Measurements from ENCODE around the gene IGFLR1.
A peak's percentile ranks its signal among the peaks of the same experiment; 100 is the strongest.

Gene IGFLR1

DNA sequence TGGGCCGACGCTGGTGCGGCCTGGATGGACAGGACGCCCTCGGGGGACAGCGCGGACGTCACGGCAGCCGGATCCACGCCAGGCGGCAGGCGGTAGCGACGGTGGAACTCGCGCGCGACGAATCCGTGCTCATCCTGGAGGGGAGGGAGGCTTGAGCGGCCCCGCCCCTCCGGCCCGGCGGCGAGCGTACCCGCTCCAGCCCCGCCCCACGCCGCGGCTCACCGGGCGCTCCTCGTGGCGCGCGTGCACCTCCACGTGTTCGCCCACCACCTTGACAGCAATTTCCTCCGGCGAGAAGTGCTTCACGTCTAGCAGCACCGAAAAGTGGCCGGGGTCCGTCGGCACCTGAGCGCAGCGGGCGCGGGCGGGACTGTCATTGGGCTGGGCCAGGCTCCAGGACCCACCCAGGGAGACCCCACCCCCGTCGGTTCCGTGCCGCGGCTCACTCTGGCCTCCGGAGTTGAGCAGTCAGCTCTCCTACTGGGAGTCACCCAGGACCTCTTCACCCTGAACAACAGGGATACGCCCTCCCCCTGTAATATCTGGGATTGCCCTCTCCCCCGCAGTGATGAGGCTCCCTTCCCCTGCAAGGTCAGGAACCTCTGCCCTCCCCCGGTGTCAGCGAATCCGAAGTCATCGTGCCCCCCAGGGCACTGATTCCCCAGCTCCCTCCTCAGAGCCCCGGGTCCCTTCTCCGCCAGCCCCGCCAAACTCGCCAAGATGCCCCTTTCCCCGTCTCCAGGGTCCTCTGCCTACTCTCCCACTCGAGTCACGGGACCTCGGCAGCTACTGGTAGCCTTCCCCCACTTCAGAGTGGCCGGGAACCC lies 13.5 kb upstream of the IGFLR1 start:
- peak in 1 of 2 donors; percentile 50 for DNase-seq (ENCODE audit: low read depth in 1 of 2, low spot score in 1 of 2)

DNA sequence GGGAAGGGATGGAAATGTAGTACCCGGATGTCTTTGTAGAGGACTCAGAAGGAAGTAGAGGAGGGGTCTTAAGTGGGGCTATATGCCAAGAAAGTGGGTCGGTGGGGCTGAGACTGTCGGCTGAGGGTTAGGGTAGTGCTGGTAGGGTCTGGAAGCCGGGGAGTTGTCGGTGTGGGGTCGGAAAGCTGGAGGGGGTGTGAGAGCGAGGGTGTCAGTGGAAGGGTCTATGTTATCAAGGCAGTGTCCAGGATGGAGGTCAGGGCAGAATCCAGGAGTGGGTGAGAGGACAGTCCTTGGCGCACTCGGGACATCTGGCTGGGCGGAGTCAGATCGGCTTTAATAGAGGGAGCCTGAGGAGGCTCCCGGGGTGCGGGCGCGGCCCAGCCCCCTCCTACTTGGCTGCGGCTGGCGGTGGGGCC lies 12.9 kb upstream of the IGFLR1 start:
- no peak for DNase-seq (ENCODE audit: low read depth in 1 of 2, low spot score in 1 of 2)

DNA sequence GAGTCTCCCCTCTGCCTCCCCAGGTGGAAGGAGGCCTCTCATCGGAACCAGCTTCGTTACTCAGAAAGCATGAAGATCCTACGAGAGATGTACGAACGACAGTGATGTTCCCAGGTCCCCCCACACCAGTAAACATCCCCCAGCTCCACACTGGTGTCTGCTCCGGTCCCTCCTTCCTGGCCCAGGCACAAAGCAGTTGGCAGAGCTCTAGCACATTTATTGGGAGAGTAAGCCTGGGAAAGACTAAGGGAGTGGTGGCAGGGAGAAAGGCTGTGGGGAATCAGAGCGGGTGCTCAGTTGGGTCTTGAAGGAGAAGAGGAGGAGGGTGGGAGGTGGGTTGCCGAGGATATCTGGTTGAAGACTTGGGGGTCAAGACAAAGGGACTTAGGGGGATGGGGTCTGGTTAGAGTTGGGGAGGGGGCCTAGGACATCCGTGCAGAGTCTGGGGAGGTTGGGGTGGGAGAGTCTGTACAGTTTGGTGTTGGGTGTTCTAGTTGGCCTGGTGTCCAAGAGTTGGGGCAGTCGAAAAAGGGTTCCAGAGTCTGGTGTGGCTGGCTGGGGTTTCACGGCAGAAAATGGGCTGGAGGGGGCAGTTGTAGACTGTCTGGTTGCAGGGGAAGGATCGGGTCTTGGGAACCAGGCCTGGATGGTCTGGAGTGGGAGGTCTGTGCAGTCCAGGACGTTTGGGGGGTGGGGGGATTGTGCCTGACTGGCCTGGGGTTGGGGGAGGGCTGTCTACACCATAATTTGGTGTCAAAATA lies 12.3 kb upstream of the IGFLR1 start:
- no peak for DNase-seq (ENCODE audit: low read depth in 1 of 2, low spot score in 1 of 2)

DNA sequence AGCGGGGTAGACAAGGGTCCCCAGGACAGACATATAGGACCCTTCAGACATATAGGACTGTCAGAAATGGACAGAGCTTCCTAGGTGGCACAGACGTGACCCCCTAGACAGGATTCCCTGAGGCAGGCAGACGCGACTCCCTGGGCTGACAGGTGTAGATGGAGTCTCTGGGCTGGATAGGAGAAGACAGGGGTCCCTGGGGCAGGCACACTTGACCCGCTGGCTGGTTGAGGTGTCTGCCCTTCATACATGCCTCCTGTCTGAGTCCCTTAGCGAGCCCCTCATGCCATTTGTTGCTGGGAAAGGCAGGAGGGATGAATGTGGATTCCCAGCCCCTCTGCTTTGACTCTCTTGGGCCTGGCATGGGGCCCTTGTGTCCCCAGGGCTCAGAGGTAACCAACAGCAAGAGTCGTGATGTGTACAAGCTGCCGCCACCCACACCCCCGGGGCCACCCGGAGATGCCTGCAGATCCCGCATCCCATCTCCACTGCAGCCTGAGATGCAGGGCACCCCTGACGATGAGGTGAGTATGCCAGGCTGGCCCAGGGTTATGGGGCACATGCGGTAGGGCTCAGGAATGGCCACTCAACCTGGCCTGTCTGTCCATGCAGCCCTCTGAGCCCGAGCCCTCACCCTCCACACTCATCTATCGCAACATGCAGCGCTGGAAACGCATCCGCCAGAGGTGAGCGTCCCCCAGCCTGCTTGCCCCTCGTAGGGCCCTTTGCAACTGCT lies 11.6 kb upstream of the IGFLR1 start:
- DNase-seq (ENCODE audit: low read depth in 1 of 2, low spot score in 1 of 2), result no peak

DNA sequence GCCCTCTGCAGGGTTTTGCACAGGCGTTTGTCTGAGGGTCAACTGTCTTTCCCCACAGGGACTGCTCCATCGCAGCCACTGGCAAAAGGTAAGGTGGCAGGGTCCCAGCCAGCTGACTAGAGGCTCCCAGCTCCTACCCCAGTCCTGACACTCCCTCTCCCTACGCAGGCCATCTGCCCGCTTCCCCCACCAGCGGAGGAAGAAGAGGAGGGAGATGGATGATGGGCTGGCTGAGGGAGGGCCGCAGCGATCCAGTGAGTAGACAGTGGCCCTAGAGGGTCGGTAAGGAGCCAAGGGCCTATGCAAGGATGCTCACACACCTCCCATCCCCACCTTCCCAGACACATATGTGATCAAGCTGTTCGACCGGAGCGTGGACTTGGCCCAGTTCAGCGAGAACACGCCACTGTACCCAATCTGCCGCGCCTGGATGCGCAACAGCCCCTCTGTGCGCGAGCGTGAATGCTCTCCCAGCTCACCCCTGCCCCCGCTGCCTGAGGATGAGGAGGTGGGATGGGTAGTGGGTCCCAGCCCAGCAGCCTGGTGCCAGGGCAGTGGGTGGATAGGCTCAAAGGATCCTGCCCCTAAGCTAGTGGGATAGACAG lies 10.6 kb upstream of the IGFLR1 start:
- DNase-seq (ENCODE audit: low read depth in 1 of 2, low spot score in 1 of 2), result no peak

DNA sequence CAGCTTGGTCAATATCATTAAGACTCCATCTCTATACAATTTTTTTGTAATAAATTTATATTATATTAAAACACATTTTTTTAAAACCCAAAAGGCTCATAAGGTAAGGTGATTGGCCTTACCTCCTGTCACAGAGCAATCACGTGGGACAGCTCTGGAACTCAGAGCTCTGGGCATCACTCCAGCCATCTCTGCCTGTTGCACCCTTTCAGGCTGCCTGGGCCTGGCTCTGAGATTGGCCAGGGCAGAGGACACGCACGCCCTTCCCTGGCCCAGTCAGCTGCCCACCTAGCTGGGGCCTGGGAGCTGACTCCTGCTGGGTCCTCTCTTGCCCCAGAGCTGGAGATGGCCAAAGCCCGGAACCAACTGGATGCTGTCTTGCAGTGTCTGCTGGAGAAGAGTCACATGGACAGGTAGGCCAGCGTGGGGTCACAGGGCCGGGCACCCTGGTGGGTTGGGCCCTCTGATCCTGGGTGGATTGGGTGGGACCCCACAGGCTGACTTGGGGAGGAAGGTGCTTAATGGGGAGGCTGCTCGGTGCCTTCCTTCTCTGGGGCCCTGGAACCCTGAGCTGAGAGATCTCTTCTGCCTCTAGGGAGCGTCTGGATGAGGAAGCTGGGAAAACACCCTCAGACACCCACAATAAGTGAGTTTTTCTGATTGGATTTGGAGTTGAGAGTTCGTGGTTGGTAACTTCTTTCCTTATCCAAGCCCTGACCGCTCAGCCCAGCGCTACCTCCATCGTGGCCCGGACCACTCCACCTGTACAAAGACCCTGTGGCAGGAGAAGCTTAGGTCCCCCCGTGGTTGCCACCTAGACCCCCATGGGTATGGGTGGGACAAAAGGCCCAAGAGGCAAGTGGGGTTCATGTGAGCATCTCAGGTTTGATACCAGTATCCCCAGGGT lies 9.8 kb upstream of the IGFLR1 start:
- DNase-seq (ENCODE audit: low read depth in 1 of 2, low spot score in 1 of 2), result no peak

DNA sequence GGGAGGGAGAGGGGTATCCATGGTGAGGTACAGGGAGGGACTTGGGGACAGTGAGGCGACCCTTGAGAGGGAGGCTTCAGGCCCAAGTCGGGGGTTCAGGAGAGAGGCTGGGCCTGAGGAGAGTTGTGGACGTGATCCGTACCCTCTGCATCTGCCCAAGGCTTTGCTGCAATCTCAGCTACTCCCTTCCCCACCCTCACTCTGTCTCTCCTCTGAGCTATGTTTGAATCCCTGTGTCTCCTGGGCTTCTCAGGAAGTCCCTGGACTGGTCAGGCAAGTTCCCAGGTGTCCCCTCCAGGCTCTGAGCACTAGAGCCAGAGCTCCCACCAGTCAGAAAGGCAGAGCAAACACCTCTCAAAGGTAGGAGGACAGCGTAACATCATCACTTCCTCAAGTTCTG lies 7.9 kb upstream of the IGFLR1 start:
- DNase-seq (ENCODE audit: low read depth in 1 of 2, low spot score in 1 of 2), result no peak

DNA sequence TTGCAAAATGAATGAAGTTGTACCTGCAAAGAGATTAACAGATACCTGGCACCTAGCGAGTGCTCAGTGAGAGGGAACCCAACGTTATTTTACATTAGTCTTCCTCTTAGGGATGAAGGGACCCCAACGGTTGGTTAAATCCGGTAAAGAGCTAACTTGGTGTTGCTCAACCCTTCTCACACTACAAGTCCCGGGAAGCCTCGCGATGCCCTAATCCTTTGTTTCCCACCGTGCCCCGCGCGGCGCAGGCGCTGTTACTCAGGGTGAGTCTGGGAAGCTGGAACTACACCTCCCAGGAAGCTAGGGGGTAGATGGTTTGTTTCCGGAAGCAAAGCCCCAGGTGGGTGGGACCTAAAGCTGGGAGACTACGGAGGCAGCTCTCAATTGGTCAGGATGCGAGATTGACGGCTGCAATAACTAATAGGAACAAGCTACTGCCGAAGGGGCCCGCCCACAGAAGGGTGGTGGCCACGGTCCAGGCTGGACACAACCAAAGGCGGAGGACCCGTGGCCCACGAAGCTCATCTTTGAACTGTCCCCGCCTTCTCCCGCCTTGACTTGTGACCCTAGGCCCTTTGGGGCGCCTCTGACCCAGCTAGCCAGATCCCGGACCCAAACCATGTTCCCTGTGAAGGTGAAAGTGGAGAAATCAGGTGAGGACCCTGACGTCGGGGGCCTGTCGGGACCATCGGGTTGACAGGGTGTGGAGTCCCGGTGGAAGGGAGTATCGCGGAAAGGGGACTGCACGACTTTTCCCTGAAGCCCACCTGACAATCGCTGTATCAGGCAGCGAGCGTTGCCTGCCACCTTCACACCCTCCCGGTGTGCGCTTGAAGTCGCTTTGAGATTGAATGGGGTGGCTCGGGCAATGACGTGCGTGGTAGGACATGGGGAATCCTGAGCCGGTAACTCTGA lies 6.1 kb upstream of the IGFLR1 start, which contains the start of gene LIN37:
TSS of gene LIN37 (plus strand) at position 471 of the 915 bp plus-strand sequence. CDS start at position 620, 149 bp downstream.
- peak; percentile 96 to 98 for DNase-seq (ENCODE audit: low read depth in 1 of 2, low spot score in 1 of 2)

DNA sequence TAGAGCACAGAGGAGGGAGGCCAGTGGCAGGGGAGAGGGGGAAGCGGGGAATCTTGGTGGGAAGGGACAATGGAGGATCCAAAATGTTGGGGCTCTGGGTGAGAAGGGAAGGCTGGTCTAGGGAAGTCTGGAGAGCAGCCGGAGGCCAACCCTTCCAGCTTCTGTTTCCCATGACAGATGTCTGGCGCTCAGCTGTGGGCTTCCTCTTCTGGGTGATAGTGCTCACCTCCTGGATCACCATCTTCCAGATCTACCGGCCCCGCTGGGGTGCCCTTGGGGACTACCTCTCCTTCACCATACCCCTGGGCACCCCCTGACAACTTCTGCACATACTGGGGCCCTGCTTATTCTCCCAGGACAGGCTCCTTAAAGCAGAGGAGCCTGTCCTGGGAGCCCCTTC lies 4.3 kb upstream of the IGFLR1 start:
- no peak for DNase-seq (ENCODE audit: low read depth in 1 of 2, low spot score in 1 of 2)

DNA sequence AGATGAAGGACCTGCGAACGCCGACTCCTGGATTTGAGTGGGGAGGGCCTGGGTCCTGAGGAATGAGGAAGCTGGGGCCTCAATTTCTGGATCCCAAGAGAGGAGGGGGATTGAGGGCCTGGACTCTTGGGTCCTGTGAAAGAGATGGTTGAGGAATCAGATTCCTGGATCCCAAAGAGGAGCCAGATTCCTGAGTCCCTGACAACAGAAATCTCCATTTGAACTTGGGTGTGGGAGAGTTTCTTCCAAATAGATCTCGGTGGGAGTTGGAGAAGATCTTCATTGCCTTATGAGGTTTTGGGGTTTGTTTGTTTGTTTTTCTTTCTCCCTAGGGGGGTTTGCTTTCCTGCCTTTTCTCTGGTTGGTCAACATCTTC lies 3.8 kb upstream of the IGFLR1 start:
- no peak for DNase-seq (ENCODE audit: low read depth in 1 of 2, low spot score in 1 of 2)

DNA sequence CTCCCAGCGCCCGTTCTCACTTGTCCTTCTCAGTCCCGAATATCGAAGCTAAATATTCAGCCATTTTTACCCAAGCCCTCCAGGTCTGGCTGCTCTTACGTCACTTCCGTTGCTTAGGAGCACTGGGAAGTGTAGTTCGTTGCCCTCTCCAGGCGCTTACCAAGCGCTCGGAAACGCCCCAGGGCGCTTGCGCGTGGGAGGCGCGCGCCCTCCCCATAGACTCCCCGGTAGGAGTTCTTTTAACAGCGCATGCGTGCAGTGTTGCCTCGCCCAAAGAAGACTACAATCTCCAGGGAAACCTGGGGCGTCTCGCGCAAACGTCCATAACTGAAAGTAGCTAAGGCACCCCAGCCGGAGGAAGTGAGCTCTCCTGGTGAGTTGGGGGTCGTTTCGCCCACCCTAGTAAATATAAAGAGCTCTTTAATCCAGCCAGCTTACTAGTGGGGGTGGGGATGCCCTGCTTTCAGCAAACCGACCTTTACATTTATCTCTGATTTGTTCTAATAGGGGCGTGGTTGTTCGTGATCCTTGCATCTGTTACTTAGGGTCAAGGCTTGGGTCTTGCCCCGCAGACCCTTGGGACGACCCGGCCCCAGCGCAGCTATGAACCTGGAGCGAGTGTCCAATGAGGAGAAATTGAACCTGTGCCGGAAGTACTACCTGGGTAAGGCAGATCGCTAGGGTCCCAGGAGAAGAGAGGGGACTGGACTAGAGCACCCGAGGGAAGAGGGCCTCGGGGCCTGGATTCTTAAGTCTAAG lies 3.3 kb upstream of the IGFLR1 start, which contains the start of the genes PSENEN and U2AF1L4:
TSS of gene PSENEN (plus strand) at position 324 of the 759 bp plus-strand sequence. CDS start at position 604, 280 bp downstream.
TSS of gene U2AF1L4 (minus strand) at position 91 of the 759 bp plus-strand sequence. CDS start at position 64, 27 bp downstream.
- peak; percentile 86 to 96 for DNase-seq (ENCODE audit: low read depth in 1 of 2, low spot score in 1 of 2)

DNA sequence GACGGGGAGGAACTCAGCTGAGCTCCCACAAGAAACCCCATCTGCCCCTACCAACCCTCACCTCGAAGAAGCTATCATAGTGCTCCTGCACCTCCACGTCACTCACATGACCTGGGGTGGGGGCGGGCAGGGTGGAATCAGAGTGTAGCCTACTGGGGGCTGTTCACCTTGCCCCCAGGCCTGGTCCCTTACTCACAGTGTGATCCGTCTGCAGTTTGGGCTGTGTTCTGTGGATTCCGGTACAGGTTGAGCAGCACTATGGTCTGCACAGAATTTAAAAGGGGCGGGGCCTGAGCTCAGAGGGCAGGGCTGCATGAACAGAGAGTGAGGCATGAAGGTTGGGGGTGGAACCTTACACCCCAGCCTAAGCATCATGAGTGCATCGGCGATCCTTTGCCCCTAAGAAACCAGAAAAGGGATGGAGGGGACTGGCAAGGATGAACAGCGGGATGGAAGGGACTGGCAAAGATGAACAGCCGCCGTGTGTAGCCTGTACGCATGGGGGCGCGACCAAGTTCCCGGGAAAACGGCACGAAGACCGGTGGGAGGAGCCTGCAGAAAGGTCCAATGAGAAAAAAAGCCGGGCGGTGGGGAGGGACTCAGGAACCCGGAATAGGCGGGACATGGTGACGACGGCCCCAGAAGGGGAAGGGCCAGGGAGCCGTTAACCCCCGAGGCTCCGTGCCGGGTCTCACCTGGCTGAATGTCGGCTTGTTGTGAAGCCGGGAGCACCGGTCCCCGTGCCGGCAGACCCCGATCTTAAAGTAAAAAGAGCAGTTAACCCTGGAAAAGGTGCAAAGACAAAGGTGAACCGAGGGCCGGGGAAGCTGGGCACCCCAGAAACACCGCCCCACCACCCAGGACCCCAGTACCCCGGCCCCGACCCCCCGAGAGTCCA lies 2.4 kb upstream of the IGFLR1 start:
- peak; percentile 82 to 86 for DNase-seq (ENCODE audit: low read depth in 1 of 2, low spot score in 1 of 2)

DNA sequence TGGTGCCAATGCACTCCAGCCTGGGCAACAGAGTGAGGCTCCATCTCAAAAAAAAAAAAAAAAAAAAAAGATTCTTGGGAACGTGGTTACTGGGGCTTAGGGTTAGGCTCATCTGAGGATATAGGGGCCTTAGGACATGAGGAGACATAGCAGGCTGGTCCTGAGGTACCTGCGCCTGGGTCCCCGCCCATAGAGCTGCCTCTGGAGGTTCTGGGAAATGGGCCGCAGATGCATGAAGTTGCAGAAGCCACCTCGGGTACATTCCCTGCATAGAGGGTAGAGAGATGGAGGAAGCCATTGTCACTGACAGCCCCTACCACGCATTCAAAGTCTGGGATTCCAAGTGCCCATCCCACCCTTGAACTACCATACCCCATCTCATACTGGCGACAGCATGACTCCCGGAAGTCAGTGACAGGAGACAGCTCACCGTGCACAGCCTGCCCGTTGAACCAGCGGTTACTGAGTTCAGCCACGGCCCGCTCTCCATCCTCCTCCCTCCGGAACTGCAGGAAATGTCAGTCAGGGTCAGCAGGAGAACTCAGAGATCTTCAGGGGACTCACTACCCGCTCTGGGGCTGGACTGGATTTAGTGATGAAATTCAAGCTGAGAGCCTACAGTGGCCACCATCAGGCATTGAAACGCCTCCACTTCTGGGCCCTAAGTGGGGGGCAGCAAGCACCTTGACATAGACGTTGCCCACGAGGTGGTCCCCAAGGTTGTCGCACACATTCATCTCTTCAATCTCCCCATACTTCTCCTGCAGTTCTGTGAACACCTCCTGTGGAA lies 1.6 kb upstream of the IGFLR1 start:
- DNase-seq (ENCODE audit: low read depth in 1 of 2, low spot score in 1 of 2), result no peak

DNA sequence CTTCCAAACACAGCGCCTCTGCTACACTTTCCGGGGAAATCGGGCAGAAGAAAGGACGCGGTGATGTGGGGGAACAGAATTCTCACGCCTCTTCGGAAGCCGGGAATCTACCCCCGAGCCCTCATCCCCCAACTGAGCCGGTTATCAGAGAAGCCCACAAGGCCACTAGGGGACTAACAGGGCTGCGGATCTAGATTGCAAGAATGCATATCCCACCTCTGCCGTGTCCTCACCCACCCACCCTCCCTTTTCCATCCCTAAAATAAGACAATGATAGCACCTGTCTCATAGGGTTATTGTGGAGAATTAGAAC lies 1.1 kb downstream of the IGFLR1 start:
- DNase-seq (ENCODE audit: low read depth in 1 of 2, low spot score in 1 of 2), result no peak

DNA sequence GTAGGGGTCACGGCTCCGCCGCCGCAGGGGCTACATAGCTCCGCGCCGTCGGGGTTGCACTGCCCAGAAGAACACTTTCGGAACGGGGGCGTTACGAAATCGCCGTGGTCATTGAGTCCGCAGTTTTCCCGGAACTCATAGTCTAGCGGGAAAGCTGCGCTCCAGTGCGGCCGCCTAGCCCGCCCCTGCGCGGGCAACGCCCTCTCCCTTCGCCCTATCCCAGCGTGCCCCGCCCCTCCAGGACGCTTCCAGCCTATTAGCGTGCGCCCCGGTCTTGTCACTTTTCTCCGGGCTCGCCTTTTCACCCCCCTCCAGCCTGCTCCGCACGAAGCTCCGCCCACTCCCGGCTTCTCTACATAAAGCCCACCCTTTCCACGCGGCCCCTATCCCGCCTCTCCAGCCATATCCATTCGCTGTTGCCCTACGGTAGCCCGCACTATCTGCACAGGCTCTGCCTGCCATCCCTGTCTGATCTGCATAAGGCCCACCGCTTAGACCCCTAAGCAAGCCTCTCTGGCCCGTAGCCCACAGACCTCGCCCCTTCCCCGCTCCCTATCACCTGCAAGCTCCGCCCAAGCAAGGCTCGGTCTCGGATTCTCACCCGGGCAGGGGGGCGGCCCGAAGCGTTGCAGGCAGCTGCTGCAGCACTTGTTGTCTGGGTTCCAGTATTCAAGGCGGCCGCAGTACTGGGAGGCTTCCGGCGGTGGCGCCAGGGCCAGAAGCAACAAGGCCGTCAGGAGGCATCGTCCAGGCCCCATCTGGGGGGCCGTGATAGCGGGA lies 1.6 kb downstream of the IGFLR1 start:
- DNase-seq (ENCODE audit: low read depth in 1 of 2, low spot score in 1 of 2), result peak; percentile 90 to 91

DNA sequence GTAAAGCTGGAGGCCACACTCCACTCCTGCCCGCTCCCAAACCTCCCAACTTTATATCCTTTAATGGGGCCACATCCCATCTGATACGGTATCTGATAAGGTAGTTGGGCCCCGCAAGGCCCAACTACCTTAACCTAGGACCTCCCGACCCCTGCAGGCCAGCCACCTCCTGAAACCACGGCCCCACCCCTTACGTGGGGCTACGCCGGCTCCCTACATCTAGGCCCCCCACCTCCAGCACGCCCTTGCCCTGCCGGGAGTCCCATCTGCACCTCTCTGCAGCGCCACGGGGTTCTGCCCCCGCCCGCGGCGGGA lies 2.2 kb downstream of the IGFLR1 start:
- DNase-seq (ENCODE audit: low read depth in 1 of 2, low spot score in 1 of 2), result no peak
